H1 (cell line): ENCODE results near the gene PRKCZ. TPM values are rescaled to one million over a fixed set of nuclear protein-coding genes. Genes with fewer than 3 reads are reported as not detected.
A peak's percentile ranks its signal among the peaks of the same experiment; 100 is the strongest.

Experiments
- CTCF ChIA-PET: fragments of 300-600 bp; sonication (Branson Sonifier 250); formaldehyde crosslinking; loops from one replicate; lab custom pipeline; 2021; ENCODE audit not compliant: partially characterized antibody; lab: Charles Lee
- POLR2A ChIA-PET: fragments of 300-600 bp; sonication (Branson Sonifier 250); formaldehyde crosslinking; loops from one replicate; lab custom pipeline; 2021; ENCODE audit warnings: inconsistent platforms; ENCODE audit not compliant: partially characterized antibody; lab: Charles Lee
- DNase-seq, 2 experiments: peaks; one replicate each; pipeline versions ENCODE4 v3.0.0 to v3.0.0-alpha.2; 2010 to 2022; ENCODE audit warnings: low spot score in 2 of 2, low read depth in 1 of 2, mixed read lengths in 1 of 2
- FAIRE-seq: peaks from 2 replicates; lab custom pipeline; 2011; peaks lifted over from hg19 to GRCh38; lab: Jason Lieb, UNC
- H2AFZ ChIP-seq: 2 replicates; pipeline ENCODE4 v1.8.1; 2012; ENCODE audit warnings: low read length, inconsistent platforms
- H2AK5ac ChIP-seq: 2 replicates; pipeline ENCODE4 v1.6.1; 2013; ENCODE audit warnings: low read depth, low read length
- H2BK120ac ChIP-seq: replicated peaks from 2 replicates; pipeline ENCODE3; 2013; ENCODE audit warnings: low read depth, low read length, inconsistent platforms
- H2BK12ac ChIP-seq: 2 replicates; pipeline ENCODE4 v1.6.1; 2013; ENCODE audit warnings: low read depth, low read length
- H2BK15ac ChIP-seq: 2 replicates; pipeline ENCODE4 v1.6.1; 2013; ENCODE audit warnings: low read length
- H2BK20ac ChIP-seq: 2 replicates; pipeline ENCODE4 v1.6.1; 2013; ENCODE audit warnings: low read length
- H2BK5ac ChIP-seq: 2 replicates; pipeline ENCODE4 v1.6.1; 2013; ENCODE audit warnings: low read depth, low read length
- H3K14ac ChIP-seq: 2 replicates; pipeline ENCODE4 v1.6.1; 2013; ENCODE audit warnings: inconsistent platforms; ENCODE audit not compliant: insufficient read length
- H3K18ac ChIP-seq: 2 replicates; pipeline ENCODE4 v1.6.1; 2013; ENCODE audit warnings: low read length; ENCODE audit errors: extremely low read depth
- H3K23ac ChIP-seq: 2 replicates; pipeline ENCODE4 v1.6.1; 2013; ENCODE audit warnings: inconsistent platforms; ENCODE audit not compliant: insufficient read length
- H3K23me2 ChIP-seq: 2 replicates; pipeline ENCODE4 v1.6.1; 2013; ENCODE audit warnings: low read depth, low read length
- H3K27ac ChIP-seq: 2 replicates; pipeline ENCODE4 v1.6.1; 2011; ENCODE audit warnings: low read depth, low read length, inconsistent platforms
- H3K27me3 ChIP-seq, 4 experiments: replicated peaks in 1 of 4; 1 replicate in 1 of 4; 2 replicates in 3 of 4; pipeline versions ENCODE4 v1.6.1 to v1.8.1; 2011 to 2013; ENCODE audit warnings: low read length in 3 of 4, mild to moderate bottlenecking in 3 of 4, inconsistent platforms in 2 of 4, mixed read lengths in 2 of 4, moderate library complexity in 1 of 4; ENCODE audit not compliant: control insufficient read depth in 3 of 4, insufficient read depth in 3 of 4; ENCODE audit errors: extremely low read depth in 1 of 4
- H3K36me3 ChIP-seq, 4 experiments: 2 replicates each; pipeline versions ENCODE4 v1.6.1 to v1.8.1; 2011 to 2013; ENCODE audit warnings: mild to moderate bottlenecking in 4 of 4, low read length in 3 of 4, moderate library complexity in 2 of 4, control low read depth in 1 of 4, inconsistent platforms in 1 of 4; ENCODE audit not compliant: insufficient read depth in 4 of 4, control insufficient read depth in 2 of 4
- H3K4ac ChIP-seq: replicated peaks from 2 replicates; pipeline ENCODE3; 2013; ENCODE audit warnings: low read length, low read depth, mixed read lengths, inconsistent platforms; ENCODE audit not compliant: insufficient read length
- H3K4me1 ChIP-seq, 4 experiments: replicated peaks in 1 of 4; 1 replicate in 1 of 4; 2 replicates in 3 of 4; pipeline versions ENCODE4 v1.6.1 to v1.8.1; 2011 to 2013; ENCODE audit warnings: low read length in 3 of 4, inconsistent platforms in 2 of 4, mixed read lengths in 1 of 4; ENCODE audit not compliant: insufficient read depth in 4 of 4, control insufficient read depth in 3 of 4
- H3K4me2 ChIP-seq, 2 experiments: 2 replicates each; pipeline versions ENCODE4 v1.6.1 to v1.8.1; 2011 to 2013; ENCODE audit warnings: low read depth in 2 of 2, low read length in 2 of 2, control low read depth in 1 of 2, inconsistent platforms in 1 of 2, mild to moderate bottlenecking in 1 of 2; ENCODE audit not compliant: insufficient read depth in 1 of 2
- H3K4me3 ChIP-seq, 4 experiments: fragments of 200-600, 300-600 bp in 1 of 4; sonication (generic), shearing (Covaris generic), sonication (Bioruptor Twin) in 1 of 4; 2 replicates each; pipeline versions ENCODE4 v1.5.1 to v1.8.1; 2011 to 2016; ENCODE audit warnings: low read length in 4 of 4, low read depth in 3 of 4, control low read depth in 2 of 4, inconsistent platforms in 2 of 4, mild to moderate bottlenecking in 2 of 4, mixed read lengths in 1 of 4, moderate library complexity in 1 of 4; ENCODE audit not compliant: insufficient read depth in 2 of 4; ENCODE audit errors: extremely low read depth in 1 of 4
- H3K56ac ChIP-seq: replicated peaks from 2 replicates; pipeline ENCODE3; 2013; ENCODE audit warnings: low read depth, mild to moderate bottlenecking, mixed read lengths, low read length, inconsistent platforms; ENCODE audit not compliant: insufficient read length
- H3K79me1 ChIP-seq: 2 replicates; pipeline ENCODE4 v1.6.1; 2013; ENCODE audit warnings: low read depth, low read length, control low read depth
- H3K79me2 ChIP-seq, 2 experiments: 2 replicates each; pipeline versions ENCODE4 v1.6.1 to v1.8.1; 2012 to 2013; ENCODE audit warnings: low read length in 2 of 2, mild to moderate bottlenecking in 2 of 2, inconsistent platforms in 1 of 2; ENCODE audit not compliant: insufficient read depth in 2 of 2, control insufficient read depth in 1 of 2
- H3K9ac ChIP-seq, 4 experiments: replicated peaks in 1 of 4; 1 replicate in 1 of 4; 2 replicates in 3 of 4; pipeline versions ENCODE4 v1.6.1 to v1.8.1; 2011 to 2013; ENCODE audit warnings: low read depth in 3 of 4, low read length in 3 of 4, control low read depth in 2 of 4, mild to moderate bottlenecking in 2 of 4, moderate library complexity in 2 of 4, inconsistent platforms in 1 of 4; ENCODE audit errors: extremely low read depth in 1 of 4
- H3K9me3 ChIP-seq, 2 experiments: 2 replicates each; pipeline versions ENCODE4 v1.6.1 to v1.8.1; 2012 to 2013; ENCODE audit warnings: mild to moderate bottlenecking in 2 of 2, moderate library complexity in 2 of 2, control low read depth in 1 of 2, inconsistent platforms in 1 of 2, low read depth in 1 of 2, low read length in 1 of 2, mixed read lengths in 1 of 2; ENCODE audit not compliant: insufficient read depth in 2 of 2
- H4K20me1 ChIP-seq, 2 experiments: replicated peaks in 1 of 2; 2 replicates each; pipeline versions ENCODE3 to v1.8.1; 2011 to 2013; ENCODE audit warnings: inconsistent platforms in 2 of 2, low read length in 2 of 2, mild to moderate bottlenecking in 1 of 2; ENCODE audit not compliant: insufficient read depth in 2 of 2, control insufficient read depth in 1 of 2
- H4K5ac ChIP-seq: 2 replicates; pipeline ENCODE4 v1.6.1; 2013; ENCODE audit warnings: low read length, low read depth, mixed read lengths, inconsistent platforms; ENCODE audit not compliant: insufficient read length
- H4K8ac ChIP-seq: 2 replicates; pipeline ENCODE4 v1.8.0; 2013; ENCODE audit warnings: mild to moderate bottlenecking, moderate library complexity, low read length, inconsistent platforms; ENCODE audit not compliant: insufficient read depth; ENCODE audit errors: extremely low read depth
- H4K91ac ChIP-seq: replicated peaks from 2 replicates; pipeline ENCODE3; 2013; ENCODE audit warnings: low read length, mixed read lengths, inconsistent platforms; ENCODE audit not compliant: insufficient read length
- BCL11A ChIP-seq, 2 experiments: IDR thresholded peaks; one replicate each; pipeline ENCODE4 v1.6.1; 2011; ENCODE audit warnings: low read depth in 2 of 2, low read length in 2 of 2, mild to moderate bottlenecking in 2 of 2
- CHD1 ChIP-seq: IDR thresholded peaks from 2 replicates; pipeline ENCODE4 v1.6.1; 2012; ENCODE audit warnings: low read depth, low read length, improper control_type of control experiment
- CHD2 ChIP-seq: IDR thresholded peaks from 2 replicates; pipeline ENCODE4 v1.6.1; 2012; ENCODE audit warnings: low read length, improper control_type of control experiment
- CTCF ChIP-seq, 3 experiments: IDR thresholded peaks; 1 replicate in 2 of 3; 2 replicates in 1 of 3; pipeline versions ENCODE4 v1.5.1 to v1.6.1; 2011; ENCODE audit warnings: low read length in 3 of 3, mild to moderate bottlenecking in 3 of 3, inconsistent platforms in 2 of 3, low read depth in 1 of 3, moderate library complexity in 1 of 3; ENCODE audit not compliant: insufficient read depth in 1 of 3; ENCODE audit errors: control extremely low read depth in 1 of 3
- EP300 ChIP-seq, 2 experiments: IDR thresholded peaks; 1 replicate in 1 of 2; 2 replicates in 1 of 2; pipeline ENCODE4 v1.6.1; 2011 to 2012; ENCODE audit warnings: low read depth in 2 of 2, low read length in 2 of 2, mild to moderate bottlenecking in 2 of 2, borderline replicate concordance in 1 of 2, inconsistent platforms in 1 of 2, moderate library complexity in 1 of 2
- POLR2A ChIP-seq, 2 experiments: IDR thresholded peaks; 1 replicate in 1 of 2; 2 replicates in 1 of 2; pipeline ENCODE4 v1.6.1; 2011; ENCODE audit warnings: low read depth in 2 of 2, low read length in 2 of 2, mild to moderate bottlenecking in 2 of 2; ENCODE audit errors: control extremely low read depth in 1 of 2
- RAD21 ChIP-seq, 2 experiments: IDR thresholded peaks in 1 of 2; conservative IDR thresholded peaks in 1 of 2; 2 replicates each; pipeline ENCODE4 v1.6.1; 2011; ENCODE audit warnings: low read depth in 2 of 2, low read length in 2 of 2, improper control_type of control experiment in 1 of 2, inconsistent platforms in 1 of 2, mild to moderate bottlenecking in 1 of 2, moderate library complexity in 1 of 2
- YY1 ChIP-seq: IDR thresholded peaks from 2 replicates; pipeline ENCODE4 v1.6.1; 2011; ENCODE audit warnings: low read depth, mild to moderate bottlenecking, low read length
- WGBS, 2 experiments: shearing (Covaris generic) in 1 of 2; methylation state at CpG; one replicate each; pipeline versions ENCODE4 v1.1.6 to v1.1.7; 2013 to 2015; ENCODE audit warnings: low lambda C conversion rate in 2 of 2, mixed read lengths in 2 of 2, inconsistent platforms in 1 of 2, low coverage in 1 of 2, missing lambda C conversion rate in 1 of 2; ENCODE audit not compliant: insufficient replicate concordance in 2 of 2, insufficient coverage in 1 of 2, insufficient read length in 1 of 2; ENCODE audit errors: extremely low coverage in 1 of 2, missing lambda C conversion rate in 1 of 2; 5-methylcytosine and 5-hydroxymethylcytosine counted together
- polyA plus RNA-seq, 7 experiments: library from polyadenylated mRNA; depleted of rRNA in 3 of 7; stranded (reverse) in 5 of 7; unstranded in 2 of 7; fragments of >200 nt in 5 of 7; fragments of 200-250 nt in 2 of 7; gene quantifications; 1 replicate in 5 of 7; 2 replicates in 1 of 7; 4 replicates in 1 of 7; pipeline versions ENCODE4 v1.2.1 to v1.2.3, GENCODE V29; 2011 to 2013; ENCODE audit warnings: missing spikeins in 2 of 7, mixed read lengths in 2 of 7
- total RNA-seq: library from RNA; stranded (reverse); fragmentation: NEBNext Ultra II Directional; extraction: Animal tissue kit (Norgen Biotek cat#: 25700); gene quantifications from 2 replicates; pipeline ENCODE4 v1.2.1, GENCODE V29; 2021

Gene PRKCZ
- total and polyA plus RNA-seq, 2 of the 8 experiments (the other 6 are each of a cell fraction or from before 2014, with no cell fraction given), result 37.4 to 45.1 TPM

GRCh38 chr1:2054560-2054959 lies 4.3 kb downstream of the PRKCZ start:
- Histone ChIP-seq H4K20me1 (peaks cover 11 to 19% of the 10 kb centered on the region in 2 experiments), H2BK15ac (no peak overlapping the region), H4K91ac (no peak overlapping the region), H3K4me1 (peaks cover 0 to 2% (median 1%) of the 10 kb centered on the region in 4 experiments; a peak in 3 of 7 replicates), H3K79me1 (peaks cover 13% of the 10 kb centered on the region), H4K8ac (no peak overlapping the region), H3K14ac (no peak overlapping the region), H3K18ac (no peak overlapping the region), H3K79me2 (peaks cover 0 to 26% of the 10 kb centered on the region in 2 experiments; a peak in 2 of 4 replicates), H2BK12ac (no peak overlapping the region), H3K23ac (no peak overlapping the region), H3K4me3 (no peak overlapping the region), H3K9ac (no peak overlapping the region), H3K36me3 (peaks cover 3 to 18% (median 11%) of the 10 kb centered on the region in 4 experiments; a peak in 5 of 8 replicates), H3K4ac (no peak overlapping the region), H3K23me2 (peaks cover 8% of the 10 kb centered on the region), H2BK120ac (no peak overlapping the region), H3K4me2 (no peak overlapping the region), H3K9me3 (no peaks in the 10 kb centered on the region), H2BK5ac (no peak overlapping the region), H3K56ac (no peak overlapping the region), H4K5ac (no peak overlapping the region), H2AFZ (no peak overlapping the region), H2AK5ac (no peak overlapping the region), H3K27ac (no peak overlapping the region), H2BK20ac (no peak overlapping the region), H3K27me3 (no peaks in the 10 kb centered on the region)
- CTCF ChIA-PET, result interaction anchor here (0.6 to 2.8 kb wide), 6 partner anchors 9 to 153 kb away, joined by 3 to 15 read pairs (median 3); no protein-coding TSS in a partner anchor
- FAIRE-seq (no peak), DNase-seq (no peak)
- no peak for TF ChIP-seq POLR2A (IDR thresholded peaks at IDR 0.05; ENCODE audit: control extremely low read depth in 1 of 2, low read depth in 2 of 2, low read length in 2 of 2)
- TF ChIP-seq CTCF (IDR thresholded peaks at IDR 0.05; ENCODE audit: control extremely low read depth in 1 of 3, insufficient read depth in 1 of 3, low read depth in 1 of 3, low read length in 3 of 3), result peak in 2 of 3 experiments; percentile 8 to 12; a peak in 2 of 4 replicates
- TF ChIP-seq CHD2, result no peak
- TF ChIP-seq BCL11A (IDR thresholded peaks at IDR 0.05; ENCODE audit: low read depth in 2 of 2, low read length in 2 of 2), result no peak
- TF ChIP-seq RAD21 (IDR thresholded peaks at IDR 0.05 in 1 of 2, conservative IDR thresholded peaks at IDR 0.05 in 1 of 2; ENCODE audit: low read depth in 2 of 2, low read length in 2 of 2), result peak in 1 of 2 experiments; percentile 5; a peak in 2 of 4 replicates
- no peak for TF ChIP-seq CHD1
- TF ChIP-seq YY1, result no peak
- no peak for TF ChIP-seq EP300 (IDR thresholded peaks at IDR 0.05; ENCODE audit: borderline replicate concordance in 1 of 2, low read depth in 2 of 2, low read length in 2 of 2)
- POLR2A ChIA-PET, result no interaction called here
- 84% methylated on average over 22 of the region's 22 CpGs; no CpG with 5 or more reads in 1 of the 2 experiments for WGBS, 2 experiments
